Uterus (tissue), 4 donors: ENCODE results near the gene HDAC4. TPM values are rescaled to one million over a fixed set of nuclear protein-coding genes. Genes with fewer than 3 reads are reported as not detected.
A peak's percentile ranks its signal among the peaks of the same experiment; 100 is the strongest.

Source experiments
- DNase-seq, 2 donors: peaks; one replicate each; pipeline ENCODE4 v3.0.0-alpha.2; 2019 to 2020
- H3K27ac ChIP-seq, 2 donors: fragments of 200-600 bp; sonication (generic); 1 replicate in 1 of 2; 2 replicates in 1 of 2; pipeline ENCODE4 v1.5.1; 2016 to 2018
- H3K27me3 ChIP-seq, 2 donors: fragments of 200-600 bp; sonication (generic); one replicate each; pipeline ENCODE4 v1.5.1; 2018 to 2019; ENCODE audit warnings: control low read depth in 1 of 2
- H3K36me3 ChIP-seq, 2 donors: fragments of 200-600 bp; sonication (generic); one replicate each; pipeline ENCODE4 v1.5.1; 2019; ENCODE audit warnings: control low read depth in 1 of 2
- H3K4me1 ChIP-seq, 2 donors: fragments of 200-600 bp; sonication (generic); one replicate each; pipeline ENCODE4 v1.5.1; 2018 to 2019; ENCODE audit warnings: control low read depth in 1 of 2
- H3K4me3 ChIP-seq, 2 donors: fragments of 200-600 bp; sonication (generic); 1 replicate in 1 of 2; 2 replicates in 1 of 2; pipeline ENCODE4 v1.5.1; 2018 to 2019; ENCODE audit warnings: mild to moderate bottlenecking in 1 of 2
- H3K9me3 ChIP-seq, 2 donors: fragments of 200-600 bp; sonication (generic); one replicate each; pipeline ENCODE4 v1.5.1; 2019; ENCODE audit warnings: control low read depth in 1 of 2
- POLR2A ChIP-seq, 2 donors: fragments of 450-650 bp; IDR thresholded peaks; one replicate each; pipeline ENCODE4 v1.6.1; 2016; ENCODE audit warnings: antibody characterized with exemption in 2 of 2, mild to moderate bottlenecking in 1 of 2, moderate library complexity in 1 of 2
- intact Hi-C: fragments of 100-400 bp; cut with DNase I; formaldehyde crosslinking; loops from one replicate; pipeline ENCODE4 v1.15.1; 2023; ENCODE audit warnings: low total_unique reads
- total RNA-seq, 4 donors: library from RNA; depleted of rRNA in 3 of 4; stranded (reverse); fragments of >200 nt in 3 of 4; gene quantifications; one replicate each; pipeline versions ENCODE4 v1.1.0 to v1.2.4, GENCODE V29; 2014 to 2023
- TF ChIP-seq, protein P1 (sequence below), 4 experiments: fragments of 200-600 bp in 2 of 4; fragments of 450-650 bp in 2 of 4; sonication (generic) in 2 of 4; IDR thresholded peaks; one replicate each; pipeline ENCODE4 v1.5.1; 2016 to 2019; ENCODE audit warnings: antibody characterized with exemption in 4 of 4, mild to moderate bottlenecking in 2 of 4, moderate library complexity in 1 of 4
- donor health status: DM: yes; HTN: yes; CAD: no.

HDAC4 gene
- total RNA-seq, 4 donors from 2014 or later = 42.1 to 91.5 (median 73.4) TPM

GRCh38 chr2:239300242-239300641 lies 100.6 kb downstream of the HDAC4 start:
- Histone ChIP-seq H3K4me1 (peaks cover 0 to 13% of the 10 kb centered on the region in 2 donors), H3K4me3 (no peak overlapping the region), H3K27ac (no peak overlapping the region), H3K36me3 (no peaks in the 10 kb centered on the region), H3K27me3 (no peaks in the 10 kb centered on the region), H3K9me3 (no peaks in the 10 kb centered on the region)
- TF ChIP-seq, protein P1, sequence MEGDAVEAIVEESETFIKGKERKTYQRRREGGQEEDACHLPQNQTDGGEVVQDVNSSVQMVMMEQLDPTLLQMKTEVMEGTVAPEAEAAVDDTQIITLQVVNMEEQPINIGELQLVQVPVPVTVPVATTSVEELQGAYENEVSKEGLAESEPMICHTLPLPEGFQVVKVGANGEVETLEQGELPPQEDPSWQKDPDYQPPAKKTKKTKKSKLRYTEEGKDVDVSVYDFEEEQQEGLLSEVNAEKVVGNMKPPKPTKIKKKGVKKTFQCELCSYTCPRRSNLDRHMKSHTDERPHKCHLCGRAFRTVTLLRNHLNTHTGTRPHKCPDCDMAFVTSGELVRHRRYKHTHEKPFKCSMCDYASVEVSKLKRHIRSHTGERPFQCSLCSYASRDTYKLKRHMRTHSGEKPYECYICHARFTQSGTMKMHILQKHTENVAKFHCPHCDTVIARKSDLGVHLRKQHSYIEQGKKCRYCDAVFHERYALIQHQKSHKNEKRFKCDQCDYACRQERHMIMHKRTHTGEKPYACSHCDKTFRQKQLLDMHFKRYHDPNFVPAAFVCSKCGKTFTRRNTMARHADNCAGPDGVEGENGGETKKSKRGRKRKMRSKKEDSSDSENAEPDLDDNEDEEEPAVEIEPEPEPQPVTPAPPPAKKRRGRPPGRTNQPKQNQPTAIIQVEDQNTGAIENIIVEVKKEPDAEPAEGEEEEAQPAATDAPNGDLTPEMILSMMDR (IDR thresholded peaks at IDR 0.05) = no peak
- no peak for TF ChIP-seq POLR2A (IDR thresholded peaks at IDR 0.05)
- DNase-seq = no peak
- intact Hi-C loops = no loop called here

DNA sequence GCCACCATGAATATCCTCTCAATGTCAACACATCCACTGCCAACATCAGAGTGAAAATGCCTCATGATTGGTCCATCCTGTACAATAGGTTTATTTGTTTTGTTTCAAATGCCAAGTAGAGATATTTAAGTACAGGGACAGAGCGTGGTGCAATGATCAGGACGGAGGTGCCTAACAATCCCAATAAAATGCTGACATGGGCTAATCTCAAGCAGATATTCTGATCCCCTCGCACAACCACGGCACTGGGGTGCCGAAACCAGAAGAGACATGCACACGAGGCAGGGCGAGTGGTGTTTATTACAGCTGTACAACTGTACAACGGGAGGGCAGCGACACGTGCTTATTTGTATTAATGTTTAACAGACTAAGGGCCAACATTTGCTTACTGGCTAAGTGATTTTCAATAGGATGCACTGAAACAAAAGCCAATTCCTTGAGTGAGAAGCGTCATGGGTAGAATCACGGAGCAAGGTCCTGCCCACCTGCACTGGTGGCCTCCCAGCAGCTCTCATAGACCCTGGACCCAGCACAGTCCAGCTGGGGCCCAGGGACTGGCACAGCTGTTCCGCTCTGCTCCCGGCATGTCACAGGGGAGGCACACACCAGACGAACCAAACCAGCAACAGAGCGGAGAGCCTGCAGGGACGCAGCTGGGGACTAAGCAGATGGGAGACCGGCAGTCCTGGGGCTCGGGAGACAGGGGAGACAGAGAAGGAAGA lies 101.4 kb downstream of the HDAC4 start:
- intact Hi-C loops = no loop called here
- TF ChIP-seq, protein P1 (IDR thresholded peaks at IDR 0.05) = no peak
- TF ChIP-seq POLR2A (IDR thresholded peaks at IDR 0.05) = no peak
- Histone ChIP-seq H3K27me3 (no peaks in the 10 kb centered on the region), H3K9me3 (no peaks in the 10 kb centered on the region), H3K4me3 (no peak overlapping the region), H3K36me3 (no peaks in the 10 kb centered on the region), H3K4me1 (peaks cover 0 to 7% of the 10 kb centered on the region in 2 donors), H3K27ac (no peak overlapping the region)
- DNase-seq = peak; percentile 9 to 10

DNA sequence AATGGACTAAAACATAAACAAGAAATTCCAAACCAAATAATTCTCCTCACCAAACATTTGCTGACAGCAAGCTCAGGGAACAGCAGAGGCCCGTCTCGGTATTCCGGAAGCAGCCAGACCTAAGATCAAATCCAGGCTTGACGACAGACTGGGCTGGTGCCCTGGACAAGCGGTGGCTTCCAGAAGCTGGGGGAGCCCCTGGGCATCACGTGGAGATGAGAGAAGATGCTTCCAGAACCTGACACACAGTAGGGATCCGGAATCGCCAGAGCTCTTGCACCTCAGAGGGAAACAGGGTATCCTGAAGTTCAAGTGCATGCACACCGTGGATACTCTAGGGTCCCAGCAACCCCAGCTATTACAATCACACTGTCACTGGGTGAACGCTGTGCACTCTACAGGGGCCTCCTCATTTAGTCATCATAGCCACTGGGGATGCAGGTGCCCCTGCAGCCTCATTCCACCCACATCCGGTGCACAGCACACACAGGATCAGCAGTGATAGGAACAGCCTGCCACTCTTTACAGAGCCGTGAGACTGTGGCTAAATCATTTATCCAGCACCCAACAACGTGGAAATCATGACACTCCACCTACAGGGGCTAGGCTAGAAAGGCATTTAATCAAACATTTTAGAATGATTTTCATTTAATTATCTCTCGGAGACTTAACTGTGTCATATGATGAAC lies 102.6 kb downstream of the HDAC4 start:
- DNase-seq = peak; percentile 13
- H3K27me3 ChIP-seq = no peaks in the 10 kb centered on the region
- H3K4me1 ChIP-seq = peaks cover 0 to 3% of the 10 kb centered on the region in 2 donors
- no peak overlapping the region for H3K27ac ChIP-seq
- no peak overlapping the region for H3K4me3 ChIP-seq
- no peak for TF ChIP-seq POLR2A (IDR thresholded peaks at IDR 0.05)
- TF ChIP-seq, protein P1 (IDR thresholded peaks at IDR 0.05) = no peak
- H3K36me3 ChIP-seq = no peaks in the 10 kb centered on the region
- intact Hi-C loops = no loop called here
- H3K9me3 ChIP-seq = no peaks in the 10 kb centered on the region

- DNase-seq = peak; percentile 12 to 13
- Histone ChIP-seq H3K9me3 (no peaks in the 10 kb centered on the region), H3K27me3 (no peaks in the 10 kb centered on the region), H3K4me1 (peaks cover 0 to 3% of the 10 kb centered on the region in 2 donors), H3K36me3 (no peaks in the 10 kb centered on the region), H3K27ac (no peak overlapping the region), H3K4me3 (no peak overlapping the region)
- TF ChIP-seq, protein P1 (IDR thresholded peaks at IDR 0.05) = no peak
- no peak for TF ChIP-seq POLR2A (IDR thresholded peaks at IDR 0.05)
- intact Hi-C loops = no loop called here
These were observed 103.4 kb downstream of the HDAC4 start for GRCh38 chr2:239297142-239298004.
